SU-DHL-6 (cell line): ENCODE results near the gene NIPAL4.
A peak's percentile ranks its signal among the peaks of the same experiment; 100 is the strongest.

Experiments
- H2AFZ ChIP-seq: fragments of 200-600 bp; sonication (generic); 2 replicates; pipeline ENCODE4 v1.6.1; 2014; ENCODE audit warnings: low read depth, mild to moderate bottlenecking, moderate library complexity, mixed read lengths, antibody characterized with exemption, low read length; ENCODE audit not compliant: severe bottlenecking
- H3F3A ChIP-seq: fragments of 200-600 bp; shearing (Covaris generic); 2 replicates; pipeline ENCODE4 v1.6.0; 2016; ENCODE audit warnings: antibody characterized with exemption, mild to moderate bottlenecking; ENCODE audit not compliant: insufficient read depth
- H3K27ac ChIP-seq: fragments of 200-600 bp; sonication (generic); 2 replicates; pipeline ENCODE4 v1.5.1; 2016; ENCODE audit warnings: low read depth, mild to moderate bottlenecking, low read length, moderate library complexity, mixed read lengths
- H3K27me3 ChIP-seq: fragments of 200-600 bp; sonication (generic), shearing (Covaris generic); 2 replicates; pipeline ENCODE4 v1.6.0; 2014; ENCODE audit warnings: mild to moderate bottlenecking, low read length
- H3K36me3 ChIP-seq: fragments of 200-600 bp; sonication (generic); 2 replicates; pipeline ENCODE4 v1.6.1; 2014; ENCODE audit warnings: mild to moderate bottlenecking, low read length, mixed read lengths
- H3K4me2 ChIP-seq: fragments of 300-600, 200-600 bp; shearing (Covaris generic), sonication (generic); 2 replicates; pipeline ENCODE4 v1.6.0; 2014; ENCODE audit warnings: low read length, low read depth, mild to moderate bottlenecking; ENCODE audit not compliant: poor library complexity, severe bottlenecking
- H3K4me3 ChIP-seq: fragments of 200-600 bp; sonication (generic); 2 replicates; pipeline ENCODE4 v1.5.1; 2014; ENCODE audit warnings: antibody characterized with exemption, low read length, mild to moderate bottlenecking, mixed read lengths; ENCODE audit not compliant: insufficient read depth, poor library complexity, severe bottlenecking
- H3K79me2 ChIP-seq: fragments of 200-600 bp; sonication (generic); 2 replicates; pipeline ENCODE4 v1.6.1; 2014; ENCODE audit warnings: mild to moderate bottlenecking, low read length, moderate library complexity; ENCODE audit not compliant: insufficient read depth
- H3K9ac ChIP-seq: fragments of 200-600 bp; sonication (generic); 2 replicates; pipeline ENCODE4 v1.7.0; 2014; ENCODE audit warnings: mild to moderate bottlenecking, low read length
- H3K9me2 ChIP-seq: fragments of 200-600 bp; sonication (generic); replicated peaks from 2 replicates; pipeline ENCODE4 v1.6.1; 2014; ENCODE audit warnings: low read length; ENCODE audit not compliant: insufficient read depth
- H3K9me3 ChIP-seq: fragments of 200-600 bp; sonication (generic); 2 replicates; pipeline ENCODE4 v1.6.1; 2014; ENCODE audit warnings: low read length, mixed read lengths; ENCODE audit not compliant: insufficient read depth
- H4K20me1 ChIP-seq: fragments of 200-600 bp; sonication (generic); 2 replicates; pipeline ENCODE4 v1.6.1; 2014; ENCODE audit warnings: low read depth, mild to moderate bottlenecking, antibody characterized with exemption, low read length, moderate library complexity, mixed read lengths
- EZH2phosphoT487 ChIP-seq: fragments of 200-600 bp; sonication (generic), shearing (Covaris generic); conservative IDR thresholded peaks from 2 replicates; pipeline ENCODE4 v1.6.1; 2018; ENCODE audit warnings: mild to moderate bottlenecking, antibody characterized with exemption, low read length, moderate library complexity, mixed read lengths
- TF ChIP-seq, protein P1 (sequence below): fragments of 200-600 bp; sonication (generic); IDR thresholded peaks from one replicate; pipeline ENCODE4 v1.5.1; 2017; ENCODE audit warnings: antibody characterized with exemption, mild to moderate bottlenecking, low read length, moderate library complexity; ENCODE audit not compliant: insufficient read depth, poor library complexity, severe bottlenecking

Gene NIPAL4

DNA sequence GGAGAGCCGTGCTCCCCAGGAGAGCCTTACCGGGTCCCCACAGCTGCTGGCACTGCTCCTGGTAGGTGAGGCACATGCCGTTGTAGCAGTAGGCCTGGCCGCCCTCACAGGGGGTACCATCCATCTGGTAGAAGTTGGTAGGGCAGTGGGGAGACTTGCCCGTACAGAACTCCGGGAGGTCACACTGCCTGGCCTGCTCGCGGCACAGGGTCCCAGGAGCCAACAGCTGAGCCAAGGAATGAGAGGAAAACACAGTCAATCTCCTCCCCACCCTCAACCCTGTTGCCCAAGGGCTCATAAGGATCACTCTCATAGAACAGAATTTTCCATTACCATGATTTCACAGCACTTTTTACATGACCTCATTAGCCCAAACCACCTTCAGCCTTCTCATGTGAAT, 36.9 kb downstream of the NIPAL4 start:
- no peaks in the 10 kb centered on the region for H3K9me3 ChIP-seq
- no peak overlapping the region for H3K4me2 ChIP-seq
- no peaks in the 10 kb centered on the region for H3K79me2 ChIP-seq

DNA sequence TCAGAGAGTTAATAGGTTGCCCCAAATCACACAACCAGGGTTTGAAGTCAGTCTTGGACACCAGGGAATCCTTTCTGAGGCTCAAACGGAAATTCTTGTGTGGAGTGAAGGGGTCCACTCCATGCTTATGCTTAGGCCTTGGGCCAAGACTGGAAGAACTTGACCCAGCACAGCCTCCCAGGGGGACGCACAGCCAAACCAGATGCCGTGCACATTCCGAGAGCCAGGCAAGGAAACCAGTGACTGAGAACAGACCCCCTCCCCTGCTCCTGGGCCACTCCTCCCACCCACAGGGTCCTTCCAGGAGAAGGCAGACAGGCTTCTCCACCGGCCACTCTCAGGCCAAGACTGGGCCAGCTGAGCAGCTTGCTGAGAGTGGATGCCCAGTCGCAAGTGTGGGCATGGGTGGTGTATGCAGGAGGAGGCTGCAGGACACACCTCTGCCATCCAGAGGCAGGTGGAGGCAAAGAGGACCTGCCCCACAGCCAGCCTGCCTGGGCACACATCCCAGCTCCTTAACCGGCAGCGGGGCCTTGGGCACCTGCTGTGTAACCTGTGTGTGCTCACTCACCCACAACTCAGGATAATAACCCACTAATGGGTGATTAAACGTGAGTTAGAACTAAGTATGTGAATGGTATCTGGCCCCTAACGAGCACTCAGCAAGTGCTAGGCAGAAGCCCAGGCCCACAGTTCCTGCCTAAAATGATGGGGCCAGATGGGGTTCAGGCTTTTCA, 38.0 kb downstream of the NIPAL4 start:
- H3K9ac ChIP-seq = no peak overlapping the region

More for the DNA sequence above, 36.9 kb downstream of the NIPAL4 start:
- H3K9me2 ChIP-seq = no peaks in the 10 kb centered on the region
- no peaks in the 10 kb centered on the region for H3K27me3 ChIP-seq
- peaks cover 36% of the 10 kb centered on the region for H3F3A ChIP-seq
- no peak overlapping the region for H3K9ac ChIP-seq
- no peaks in the 10 kb centered on the region for H4K20me1 ChIP-seq
- TF ChIP-seq EZH2phosphoT487 = no peak
- TF ChIP-seq, protein P1, sequence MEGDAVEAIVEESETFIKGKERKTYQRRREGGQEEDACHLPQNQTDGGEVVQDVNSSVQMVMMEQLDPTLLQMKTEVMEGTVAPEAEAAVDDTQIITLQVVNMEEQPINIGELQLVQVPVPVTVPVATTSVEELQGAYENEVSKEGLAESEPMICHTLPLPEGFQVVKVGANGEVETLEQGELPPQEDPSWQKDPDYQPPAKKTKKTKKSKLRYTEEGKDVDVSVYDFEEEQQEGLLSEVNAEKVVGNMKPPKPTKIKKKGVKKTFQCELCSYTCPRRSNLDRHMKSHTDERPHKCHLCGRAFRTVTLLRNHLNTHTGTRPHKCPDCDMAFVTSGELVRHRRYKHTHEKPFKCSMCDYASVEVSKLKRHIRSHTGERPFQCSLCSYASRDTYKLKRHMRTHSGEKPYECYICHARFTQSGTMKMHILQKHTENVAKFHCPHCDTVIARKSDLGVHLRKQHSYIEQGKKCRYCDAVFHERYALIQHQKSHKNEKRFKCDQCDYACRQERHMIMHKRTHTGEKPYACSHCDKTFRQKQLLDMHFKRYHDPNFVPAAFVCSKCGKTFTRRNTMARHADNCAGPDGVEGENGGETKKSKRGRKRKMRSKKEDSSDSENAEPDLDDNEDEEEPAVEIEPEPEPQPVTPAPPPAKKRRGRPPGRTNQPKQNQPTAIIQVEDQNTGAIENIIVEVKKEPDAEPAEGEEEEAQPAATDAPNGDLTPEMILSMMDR = no peak
- H3K36me3 ChIP-seq = peaks cover 17% of the 10 kb centered on the region
- H2AFZ ChIP-seq = no peak overlapping the region
- peak overlapping the region; percentile 43 for H3K27ac ChIP-seq
- H3K4me3 ChIP-seq = no peak overlapping the region

DNA sequence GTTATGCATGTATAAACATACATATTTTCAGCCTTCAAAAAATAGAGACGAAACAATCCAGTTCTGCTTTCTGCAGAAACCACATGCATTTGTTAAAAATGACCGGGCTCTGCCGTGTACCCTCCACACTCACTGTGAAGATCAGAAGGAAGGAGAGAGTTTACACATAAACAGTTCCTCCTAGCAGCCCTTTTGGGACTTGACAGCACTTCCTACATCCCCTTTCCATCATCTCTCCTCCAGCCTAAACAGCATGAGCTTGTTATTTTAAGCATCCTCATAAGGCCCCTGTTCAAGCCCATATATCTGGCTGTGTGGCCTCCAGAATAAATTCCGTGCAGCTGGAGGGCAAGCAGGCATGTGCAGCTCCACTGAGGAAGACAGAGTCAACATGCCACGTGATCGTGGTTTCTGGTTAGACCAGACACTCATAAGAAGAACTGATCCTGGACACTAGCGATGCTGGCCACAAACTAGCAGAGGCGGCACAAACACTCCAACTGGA, 42.2 kb downstream of the NIPAL4 start:
- no peak overlapping the region for H2AFZ ChIP-seq
- H3K9ac ChIP-seq = peak overlapping the region; percentile 64

More for the DNA sequence above, 38.0 kb downstream of the NIPAL4 start:
- no peaks in the 10 kb centered on the region for H3K9me2 ChIP-seq
- H3K4me3 ChIP-seq = no peak overlapping the region
- H3K27me3 ChIP-seq = no peaks in the 10 kb centered on the region
- TF ChIP-seq EZH2phosphoT487 = no peak
- TF ChIP-seq, protein P1 = no peak
- H3K9me3 ChIP-seq = no peaks in the 10 kb centered on the region
- peaks cover 17% of the 10 kb centered on the region for H3K36me3 ChIP-seq
- H2AFZ ChIP-seq = no peak overlapping the region
- peak overlapping the region; percentile 43 for H3K27ac ChIP-seq
- peaks cover 48% of the 10 kb centered on the region for H3F3A ChIP-seq
- H3K4me2 ChIP-seq = no peak overlapping the region
- H3K79me2 ChIP-seq = no peaks in the 10 kb centered on the region
- H4K20me1 ChIP-seq = no peaks in the 10 kb centered on the region

More for the DNA sequence above, 42.2 kb downstream of the NIPAL4 start:
- H3K9me3 ChIP-seq = no peaks in the 10 kb centered on the region
- no peaks in the 10 kb centered on the region for H3K79me2 ChIP-seq
- H3K4me3 ChIP-seq = no peak overlapping the region
- H3K4me2 ChIP-seq = peak overlapping the region; percentile 67
- H4K20me1 ChIP-seq = no peaks in the 10 kb centered on the region
- no peak for TF ChIP-seq EZH2phosphoT487
- TF ChIP-seq, protein P1 = no peak
- H3F3A ChIP-seq = peaks cover 70% of the 10 kb centered on the region
- H3K36me3 ChIP-seq = peaks cover 24% of the 10 kb centered on the region
- H3K9me2 ChIP-seq = no peaks in the 10 kb centered on the region
- H3K27me3 ChIP-seq = no peaks in the 10 kb centered on the region
- peak overlapping the region; percentile 96 for H3K27ac ChIP-seq
